Spleen (tissue), 11 donors: ENCODE measurements around the gene CD40. TPM values are rescaled to one million over a fixed set of nuclear protein-coding genes. Genes with fewer than 3 reads are reported as not detected.

ENCODE experiments used
- DNase-seq: peaks from one replicate; pipeline ENCODE4 v3.0.0-alpha.2; 2020
- H3K27ac ChIP-seq, 8 donors: fragments of 200-600 bp; sonication (generic) in 7 of 8; 1 replicate in 4 of 8; 2 replicates in 4 of 8; pipeline versions ENCODE4 v1.5.0 to v1.8.0; 2016 to 2021; ENCODE audit warnings: inconsistent platforms in 4 of 8, mild to moderate bottlenecking in 4 of 8, moderate library complexity in 1 of 8
- H3K27me3 ChIP-seq, 7 donors: fragments of 200-600 bp; sonication (generic) in 6 of 7; replicated peaks in 1 of 7; 1 replicate in 4 of 7; 2 replicates in 3 of 7; pipeline versions ENCODE4 v1.5.0 to v1.8.0; 2016 to 2021; ENCODE audit warnings: inconsistent platforms in 3 of 7, mild to moderate bottlenecking in 1 of 7
- H3K36me3 ChIP-seq, 6 donors: fragments of 200-600 bp; sonication (generic) in 5 of 6; 1 replicate in 4 of 6; 2 replicates in 2 of 6; pipeline versions ENCODE4 v1.5.0 to v1.8.0; 2016 to 2021; ENCODE audit warnings: inconsistent platforms in 2 of 6
- H3K4me1 ChIP-seq, 6 donors: fragments of 200-600 bp; sonication (generic) in 5 of 6; 1 replicate in 3 of 6; 2 replicates in 3 of 6; pipeline versions ENCODE4 v1.5.0 to v1.8.0; 2016 to 2021; ENCODE audit warnings: inconsistent platforms in 3 of 6
- H3K4me3 ChIP-seq, 8 donors: fragments of 200-600 bp; sonication (generic) in 7 of 8; 1 replicate in 4 of 8; 2 replicates in 4 of 8; pipeline versions ENCODE4 v1.5.0 to v1.8.0; 2016 to 2021; ENCODE audit warnings: inconsistent platforms in 4 of 8, mild to moderate bottlenecking in 4 of 8, moderate library complexity in 2 of 8
- H3K9me3 ChIP-seq, 8 donors: fragments of 200-600 bp; sonication (generic) in 7 of 8; 1 replicate in 4 of 8; 2 replicates in 4 of 8; pipeline versions ENCODE4 v1.5.0 to v1.8.0; 2016 to 2021; ENCODE audit warnings: inconsistent platforms in 4 of 8
- CTCF ChIP-seq, 11 experiments: fragments of 200-600 bp in 7 of 11; fragments of 450-650 bp in 4 of 11; sonication (generic) in 4 of 11; IDR thresholded peaks in 8 of 11; conservative IDR thresholded peaks in 3 of 11; 1 replicate in 7 of 11; 2 replicates in 4 of 11; pipeline versions ENCODE4 v1.4.0 to v1.8.0; 2016 to 2021; ENCODE audit warnings: antibody characterized with exemption in 11 of 11, inconsistent platforms in 4 of 11, mild to moderate bottlenecking in 1 of 11
- POLR2A ChIP-seq, 3 donors: fragments of 450-650 bp; IDR thresholded peaks; one replicate each; pipeline ENCODE4 v1.5.1; 2017; ENCODE audit warnings: antibody characterized with exemption in 3 of 3, mild to moderate bottlenecking in 1 of 3
- POLR2AphosphoS5 ChIP-seq, 3 donors: sonication (generic); formaldehyde crosslinking; IDR thresholded peaks; one replicate each; pipeline ENCODE4 v1.5.1; 2017; ENCODE audit warnings: antibody characterized with exemption in 3 of 3
- WGBS, 5 donors: extraction: QIAGEN DNeasy Blood & Tissue Kit in 3 of 5; methylation state at CpG; one replicate each; pipeline versions ENCODE4 v1.1.5 to v1.1.7; 2013 to 2018; 5-methylcytosine and 5-hydroxymethylcytosine counted together
- intact Hi-C: fragments of 100-400 bp; cut with DNase I; formaldehyde crosslinking; loops from one replicate; pipeline ENCODE4 v1.15.0; 2023; ENCODE audit warnings: low total_unique reads
- polyA plus RNA-seq, 3 donors: library from polyadenylated mRNA; stranded (reverse); fragments of 200-250 nt; gene quantifications; one replicate each; pipeline ENCODE4 v1.2.1, GENCODE V29; 2013
- total RNA-seq, 7 donors: library from RNA; depleted of rRNA in 3 of 7; stranded (reverse); fragments of >200 nt in 3 of 7; fragmentation: NEBNext Ultra II Directional in 4 of 7; extraction: Animal tissue kit (Norgen Biotek cat#: 25700) in 4 of 7; gene quantifications; one replicate each; pipeline versions ENCODE4 v1.1.0 to v1.2.1, GENCODE V29; 2016 to 2021
- donor health status: healthy with polysubstance abuse.
- donor health status: DM: no; HTN: no; CAD: no; lungs with moderate emphysema.
- donor health status: DM: no; HTN: no; CAD: no.
- donor health status: Bipolar disorder and iron deficiency.
- donor health status: healthy.
- donor health status: DM: no; HTN: no; CAD: no.
- donor health status: DM: yes; HTN: yes; CAD: no.

The CD40 gene
- total and polyA plus RNA-seq, 10 donors = 30.7 to 108 (median 52.9) TPM

GRCh38 chr20:46148313-46149208 is 30.4 kb downstream of the CD40 start:
- peaks cover 0 to 28% (median 0%) of the 10 kb centered on the region in 7 donors for H3K27me3 ChIP-seq
- intact Hi-C loops = no loop called here
- H3K4me1 ChIP-seq = no peaks in the 10 kb centered on the region
- 80 to 89% (median 81%) methylated on average over 13 to 14 of the region's 14 CpGs for WGBS, 5 donors
- no peaks in the 10 kb centered on the region for H3K9me3 ChIP-seq
- peak; percentile 17 for DNase-seq
- TF ChIP-seq CTCF (IDR thresholded peaks at IDR 0.05 in 8 of 11, conservative IDR thresholded peaks at IDR 0.05 in 3 of 11) (no peak), POLR2A (IDR thresholded peaks at IDR 0.05) (no peak), POLR2AphosphoS5 (IDR thresholded peaks at IDR 0.05) (no peak)
- H3K4me3 ChIP-seq = no peak overlapping the region
- no peaks in the 10 kb centered on the region for H3K36me3 ChIP-seq
- no peak overlapping the region for H3K27ac ChIP-seq

- no peak overlapping the region for H3K4me3 ChIP-seq
- intact Hi-C loops = no loop called here
- no peaks in the 10 kb centered on the region for H3K9me3 ChIP-seq
- no peak for TF ChIP-seq POLR2AphosphoS5 (IDR thresholded peaks at IDR 0.05)
- peak; percentile 48 for DNase-seq
- H3K27me3 ChIP-seq = peaks cover 0 to 35% (median 0%) of the 10 kb centered on the region in 7 donors
- H3K36me3 ChIP-seq = no peaks in the 10 kb centered on the region
- no peaks in the 10 kb centered on the region for H3K4me1 ChIP-seq
- 27 to 53% (median 49%) methylated on average over 3 to 5 of the region's 5 CpGs for WGBS, 5 donors
- no peak overlapping the region for H3K27ac ChIP-seq
Measured at GRCh38 chr20:46150943-46151342, 32.8 kb downstream of the CD40 start.

GRCh38 chr20:46151936-46152335 is 33.8 kb downstream of the CD40 start:
- intact Hi-C loops = no loop called here
- peak; percentile 54 for DNase-seq
- no peak overlapping the region for H3K27ac ChIP-seq
- no peak overlapping the region for H3K4me3 ChIP-seq
- TF ChIP-seq POLR2A (IDR thresholded peaks at IDR 0.05) (no peak), POLR2AphosphoS5 (IDR thresholded peaks at IDR 0.05) (no peak), CTCF (IDR thresholded peaks at IDR 0.05 in 8 of 11, conservative IDR thresholded peaks at IDR 0.05 in 3 of 11) (peak in 3 of 11 experiments; percentile 25 to 38 (median 29))
- WGBS, 5 donors = 71 to 92% (median 79%) methylated on average over 6 to 7 of the region's 7 CpGs
- peaks cover 0 to 43% (median 0%) of the 10 kb centered on the region in 7 donors for H3K27me3 ChIP-seq
- H3K36me3 ChIP-seq = no peaks in the 10 kb centered on the region
- no peaks in the 10 kb centered on the region for H3K4me1 ChIP-seq
- no peaks in the 10 kb centered on the region for H3K9me3 ChIP-seq

- TF ChIP-seq POLR2A (IDR thresholded peaks at IDR 0.05) (no peak), CTCF (IDR thresholded peaks at IDR 0.05 in 8 of 11, conservative IDR thresholded peaks at IDR 0.05 in 3 of 11) (no peak), POLR2AphosphoS5 (IDR thresholded peaks at IDR 0.05) (no peak)
- no peak overlapping the region for H3K27ac ChIP-seq
- no peaks in the 10 kb centered on the region for H3K4me1 ChIP-seq
- H3K4me3 ChIP-seq = no peak overlapping the region
- no peaks in the 10 kb centered on the region for H3K9me3 ChIP-seq
- H3K36me3 ChIP-seq = no peaks in the 10 kb centered on the region
- peak; percentile 41 for DNase-seq
- H3K27me3 ChIP-seq = peaks cover 0 to 54% (median 0%) of the 10 kb centered on the region in 7 donors
- intact Hi-C loops = no loop called here
- WGBS, 5 donors = 55 to 85% (median 70%) methylated on average over 28 to 33 of the region's 33 CpGs
Measured at GRCh38 chr20:46152824-46153586, 34.9 kb downstream of the CD40 start.
